ENCODE results near the gene VPS16. TPM values are rescaled to one million over a fixed set of nuclear protein-coding genes. Genes with fewer than 3 reads are reported as not detected.

Gene VPS16
- total and polyA plus RNA-seq, 12 donors, result 13.0 to 44.7 (median 20.6) TPM

GRCh38 chr20:2809690-2810089 lies 30.9 kb upstream of the VPS16 start:
- ATAC-seq (no peak), DNase-seq (no peak)
- 88 to 93% methylated on average over 10 of the region's 10 CpGs for WGBS, 2 donors
- H3K4me1 ChIP-seq, result peaks cover 0 to 17% (median 0%) of the 10 kb centered on the region in 9 donors
- TF ChIP-seq, protein P1, sequence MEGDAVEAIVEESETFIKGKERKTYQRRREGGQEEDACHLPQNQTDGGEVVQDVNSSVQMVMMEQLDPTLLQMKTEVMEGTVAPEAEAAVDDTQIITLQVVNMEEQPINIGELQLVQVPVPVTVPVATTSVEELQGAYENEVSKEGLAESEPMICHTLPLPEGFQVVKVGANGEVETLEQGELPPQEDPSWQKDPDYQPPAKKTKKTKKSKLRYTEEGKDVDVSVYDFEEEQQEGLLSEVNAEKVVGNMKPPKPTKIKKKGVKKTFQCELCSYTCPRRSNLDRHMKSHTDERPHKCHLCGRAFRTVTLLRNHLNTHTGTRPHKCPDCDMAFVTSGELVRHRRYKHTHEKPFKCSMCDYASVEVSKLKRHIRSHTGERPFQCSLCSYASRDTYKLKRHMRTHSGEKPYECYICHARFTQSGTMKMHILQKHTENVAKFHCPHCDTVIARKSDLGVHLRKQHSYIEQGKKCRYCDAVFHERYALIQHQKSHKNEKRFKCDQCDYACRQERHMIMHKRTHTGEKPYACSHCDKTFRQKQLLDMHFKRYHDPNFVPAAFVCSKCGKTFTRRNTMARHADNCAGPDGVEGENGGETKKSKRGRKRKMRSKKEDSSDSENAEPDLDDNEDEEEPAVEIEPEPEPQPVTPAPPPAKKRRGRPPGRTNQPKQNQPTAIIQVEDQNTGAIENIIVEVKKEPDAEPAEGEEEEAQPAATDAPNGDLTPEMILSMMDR (IDR thresholded peaks at IDR 0.05), result no peak
- H3K27ac ChIP-seq, result no peak overlapping the region
- peaks cover 0 to 16% (median 5%) of the 10 kb centered on the region in 11 donors for H3K9me3 ChIP-seq
- H3K36me3 ChIP-seq, result no peaks in the 10 kb centered on the region
- intact Hi-C loops (cut with DNase I), result no loop called here
- peaks cover 8 to 80% (median 66%) of the 10 kb centered on the region in 7 donors for H3K27me3 ChIP-seq
- H3K4me3 ChIP-seq, result no peak overlapping the region

DNA sequence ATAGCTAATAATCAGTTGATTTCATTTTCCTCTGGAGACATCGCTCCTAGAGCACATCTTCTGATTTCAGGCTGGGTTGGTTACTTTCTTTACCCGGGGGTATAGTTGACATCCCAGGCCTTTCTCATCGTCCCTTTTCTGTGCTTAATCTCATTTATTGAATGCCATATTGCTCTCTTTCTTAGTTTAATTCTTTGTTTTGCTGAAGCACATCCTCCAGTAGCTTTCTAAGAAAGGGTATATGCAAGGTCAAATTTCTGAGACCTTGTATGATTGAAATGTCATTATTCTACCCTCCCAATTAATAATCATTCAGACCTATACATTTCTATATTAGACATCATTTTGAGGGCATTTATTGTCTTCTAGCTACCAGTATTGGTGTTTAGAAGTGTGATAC lies 28.4 kb upstream of the VPS16 start:
- DNase-seq (no peak), ATAC-seq (no peak)
- TF ChIP-seq, protein P1 (IDR thresholded peaks at IDR 0.05), result no peak
- H3K27ac ChIP-seq, result no peak overlapping the region
- WGBS, 2 donors, result 74% methylated on average over 3 of the region's 3 CpGs
- H3K36me3 ChIP-seq, result no peaks in the 10 kb centered on the region
- peaks cover 0 to 16% (median 5%) of the 10 kb centered on the region in 11 donors for H3K9me3 ChIP-seq
- no peak overlapping the region for H3K4me3 ChIP-seq
- peaks cover 0 to 19% (median 0%) of the 10 kb centered on the region in 9 donors for H3K4me1 ChIP-seq
- intact Hi-C loops (cut with DNase I), result no loop called here
- H3K27me3 ChIP-seq, result peaks cover 0 to 58% (median 41%) of the 10 kb centered on the region in 7 donors

GRCh38 chr20:2814076-2814475 lies 26.5 kb upstream of the VPS16 start:
- ATAC-seq, result no peak
- 97 to 98% methylated on average over 1 of the region's 1 CpG for WGBS, 2 donors
- Histone ChIP-seq H3K27me3 (peaks cover 0 to 48% (median 28%) of the 10 kb centered on the region in 7 donors), H3K9me3 (peaks cover 0 to 16% (median 5%) of the 10 kb centered on the region in 11 donors), H3K4me1 (peaks cover 0 to 19% (median 0%) of the 10 kb centered on the region in 9 donors), H3K27ac (peak overlapping the region in 1 of 10 donors; percentile 20), H3K4me3 (no peak overlapping the region), H3K36me3 (no peaks in the 10 kb centered on the region)
- TF ChIP-seq, protein P1 (IDR thresholded peaks at IDR 0.05), result no peak
- no peak for DNase-seq
- intact Hi-C loops (cut with DNase I), result no loop called here

DNA sequence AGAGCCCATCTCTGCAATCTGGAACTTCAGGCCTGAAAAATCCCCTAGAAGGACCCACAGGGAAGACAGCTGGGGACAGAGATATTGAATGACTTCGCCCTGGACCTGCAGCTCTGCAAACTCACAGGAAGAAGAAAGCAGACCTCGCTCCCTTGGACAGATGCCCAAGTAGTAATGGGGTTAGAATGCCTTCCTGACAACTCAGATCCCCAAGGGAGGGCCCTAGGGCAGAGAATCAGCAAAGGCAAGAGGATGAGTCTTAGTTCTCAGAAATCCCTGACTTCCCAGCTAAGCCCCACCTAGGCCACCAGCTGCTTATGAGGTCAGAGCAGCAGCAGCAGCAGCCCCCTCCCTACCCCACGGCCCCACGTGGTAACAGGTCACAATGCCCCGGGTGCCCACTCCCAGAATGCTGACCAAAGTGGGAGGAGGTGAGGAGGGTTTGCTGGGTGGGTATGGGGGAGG lies 25.9 kb upstream of the VPS16 start, which contains the start of gene C20orf141:
TSS of gene C20orf141 (plus strand) at position 401 of the 465 bp plus-strand sequence. CDS start 198 bp downstream, outside the sequence.
- peaks cover 0 to 16% (median 5%) of the 10 kb centered on the region in 11 donors for H3K9me3 ChIP-seq
- ATAC-seq (peak in 2 of 8 donors; percentile 29 to 81), DNase-seq (no peak)
- H3K27ac ChIP-seq, result peak within 1 kb of the TSS in 1 of 10 donors; percentile 72
- intact Hi-C loops (cut with DNase I), result no loop called here
- TF ChIP-seq, protein P1 (IDR thresholded peaks at IDR 0.05), result no peak
- peaks cover 0 to 48% (median 26%) of the 10 kb centered on the region in 7 donors for H3K27me3 ChIP-seq
- no peak within 1 kb of the TSS for H3K4me3 ChIP-seq
- peaks cover 0 to 19% (median 0%) of the 10 kb centered on the region in 9 donors for H3K4me1 ChIP-seq
- H3K36me3 ChIP-seq, result no peaks in the 10 kb centered on the region
- WGBS, 2 donors, result 24 to 34% methylated on average over 5 of the region's 5 CpGs

Data from heart right ventricle (tissue), 16 donors.